ENCODE data around the gene SERPINB5.
A peak's percentile ranks its signal among the peaks of the same experiment; 100 is the strongest.

SERPINB5 gene

DNA sequence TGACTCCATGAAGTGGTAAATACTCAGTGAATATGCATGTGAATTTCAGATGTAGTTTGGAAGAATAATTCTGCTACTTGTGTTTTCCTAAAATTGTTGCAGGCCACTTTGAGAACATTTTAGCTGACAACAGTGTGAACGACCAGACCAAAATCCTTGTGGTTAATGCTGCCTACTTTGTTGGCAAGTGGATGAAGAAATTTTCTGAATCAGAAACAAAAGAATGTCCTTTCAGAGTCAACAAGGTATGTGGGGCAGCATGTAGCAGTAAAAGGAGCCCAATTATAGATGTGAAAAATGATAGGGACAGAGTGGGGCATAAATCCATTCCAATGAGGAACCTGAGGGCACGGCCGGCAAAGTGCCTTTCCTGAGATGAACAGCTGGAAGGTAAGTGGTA is 16.1 kb downstream of the SERPINB5 start:
- Mint-ChIP-seq H3K4me1 (no peaks in the 10 kb centered on the region), H3K4me3 (no peak overlapping the region), H3K9me3 (no peaks in the 10 kb centered on the region), H3K36me3 (no peaks in the 10 kb centered on the region), H3K27ac (no peak overlapping the region)
- ATAC-seq (no peak), DNase-seq (ENCODE audit: low spot score in 2 of 2) (no peak)

DNA sequence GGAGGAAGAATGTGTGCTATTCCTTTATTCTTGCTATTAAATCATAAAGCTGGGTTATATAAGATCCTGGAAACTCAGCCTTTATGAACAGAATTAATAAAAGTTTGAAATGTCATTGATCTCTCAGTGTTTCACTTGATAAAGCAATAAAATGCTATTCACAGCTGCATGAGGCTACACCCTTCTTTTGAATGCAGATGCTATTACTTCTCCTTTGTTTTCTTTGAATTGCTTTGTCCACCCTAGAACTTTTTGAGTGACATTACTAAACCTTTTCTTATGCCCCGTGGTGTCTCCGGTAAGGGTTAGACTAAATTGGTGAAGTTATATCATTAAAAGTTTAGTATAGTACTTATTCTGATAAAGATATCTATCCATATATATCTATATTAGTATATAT is 18.9 kb downstream of the SERPINB5 start:
- no peaks in the 10 kb centered on the region for H3K4me1 Mint-ChIP-seq
- no peak overlapping the region for H3K4me3 Mint-ChIP-seq
- no peak for ATAC-seq
- H3K9me3 Mint-ChIP-seq, result no peaks in the 10 kb centered on the region
- DNase-seq (ENCODE audit: low spot score in 2 of 2), result no peak
- no peak overlapping the region for H3K27ac Mint-ChIP-seq
- no peaks in the 10 kb centered on the region for H3K36me3 Mint-ChIP-seq

DNA sequence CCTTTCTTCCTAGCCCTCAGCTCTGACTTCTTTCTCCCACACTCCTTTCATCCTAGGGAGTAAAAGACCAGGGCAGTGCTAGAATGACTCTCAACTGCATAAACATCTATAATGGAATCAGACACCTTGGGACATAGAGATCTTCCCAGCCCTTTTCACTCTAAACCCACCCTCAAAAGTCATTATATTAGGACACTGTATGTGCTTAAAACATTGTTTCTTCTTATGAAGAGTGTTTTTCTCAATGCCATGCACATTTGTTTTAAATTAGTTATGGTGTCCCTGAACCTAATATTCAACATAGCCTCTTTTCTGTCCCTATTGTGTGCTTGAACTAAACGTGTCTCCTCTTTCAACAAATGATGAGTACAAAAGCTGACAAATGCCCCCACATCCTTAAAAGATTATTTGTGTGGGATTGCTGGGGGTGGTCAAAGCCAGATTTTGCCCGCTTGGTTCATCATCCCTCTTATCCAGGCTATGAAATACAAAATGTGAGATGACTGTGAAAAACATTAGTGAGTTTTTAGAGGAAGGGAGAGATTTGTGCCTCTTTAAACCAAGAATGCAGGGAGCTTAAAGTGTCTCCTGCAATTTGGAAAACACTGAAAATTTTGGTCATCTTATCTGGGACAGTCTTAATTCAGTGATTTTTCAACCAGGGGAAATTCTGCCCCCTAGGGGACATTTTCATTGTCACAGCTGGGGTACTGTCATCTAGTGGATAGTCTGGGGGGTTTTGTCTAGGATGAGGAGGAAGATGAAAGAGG is 29.0 kb downstream of the SERPINB5 start:
- no peaks in the 10 kb centered on the region for H3K4me1 Mint-ChIP-seq
- DNase-seq (ENCODE audit: low spot score in 2 of 2) (peak in 1 of 2 donors; percentile 70), ATAC-seq (peak; percentile 61)
- no peak overlapping the region for H3K4me3 Mint-ChIP-seq
- no peaks in the 10 kb centered on the region for H3K9me3 Mint-ChIP-seq
- H3K36me3 Mint-ChIP-seq, result no peaks in the 10 kb centered on the region
- H3K27ac Mint-ChIP-seq, result no peak overlapping the region

- no peak for DNase-seq (ENCODE audit: low spot score in 2 of 2)
- Mint-ChIP-seq H3K36me3 (no peaks in the 10 kb centered on the region), H3K4me1 (no peaks in the 10 kb centered on the region), H3K27ac (no peak overlapping the region), H3K9me3 (no peaks in the 10 kb centered on the region), H3K4me3 (no peak overlapping the region)
- no peak for ATAC-seq
Measured at GRCh38 chr18:63506336-63506646, 29.5 kb downstream of the SERPINB5 start.

DNA sequence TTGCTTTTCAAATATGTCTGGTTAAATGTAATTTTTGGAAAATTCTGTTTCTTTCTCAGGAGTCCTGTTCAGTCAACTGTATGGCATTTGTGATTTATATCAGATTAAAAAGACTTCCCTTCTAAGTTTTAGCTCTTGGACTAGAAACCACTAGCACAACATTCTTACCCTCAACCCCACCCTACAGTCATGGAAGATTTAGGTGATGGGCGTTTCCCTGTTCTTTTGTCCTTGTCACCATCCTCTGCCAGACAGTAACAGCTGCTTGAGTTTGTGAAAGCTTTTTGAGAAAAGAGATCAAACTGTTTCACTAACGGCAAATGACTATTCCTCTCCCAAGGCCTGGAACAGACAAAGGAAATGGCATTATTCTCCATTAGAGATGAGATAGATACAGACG is 31.8 kb downstream of the SERPINB5 start:
- no peak for ATAC-seq
- Mint-ChIP-seq H3K36me3 (no peaks in the 10 kb centered on the region), H3K4me3 (no peak overlapping the region), H3K27ac (no peak overlapping the region), H3K4me1 (no peaks in the 10 kb centered on the region), H3K9me3 (no peaks in the 10 kb centered on the region)
- no peak for DNase-seq (ENCODE audit: low spot score in 2 of 2)

DNA sequence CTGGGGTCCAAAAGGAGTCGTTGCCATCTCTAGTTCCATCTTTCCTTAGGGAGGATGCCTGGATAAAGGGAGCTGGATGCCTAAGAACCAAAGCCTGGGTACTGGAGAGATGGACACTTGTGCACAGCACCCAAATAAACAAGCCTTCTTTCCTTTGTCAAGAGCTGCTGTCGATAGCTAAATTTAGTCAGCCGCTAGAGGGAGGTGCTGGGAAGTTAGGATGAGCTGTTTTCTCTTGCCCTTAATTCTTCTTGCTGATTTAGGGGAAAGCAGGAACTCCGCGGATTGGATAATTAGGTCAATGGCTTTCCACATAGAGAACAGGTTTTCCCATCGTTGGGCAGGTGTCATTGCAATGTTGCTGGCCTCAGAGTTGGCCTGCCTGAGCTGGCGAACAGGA is 34.5 kb downstream of the SERPINB5 start:
- Mint-ChIP-seq H3K36me3 (no peaks in the 10 kb centered on the region), H3K27ac (no peak overlapping the region), H3K4me1 (no peaks in the 10 kb centered on the region), H3K4me3 (no peak overlapping the region), H3K9me3 (no peaks in the 10 kb centered on the region)
- DNase-seq (ENCODE audit: low spot score in 2 of 2) (no peak), ATAC-seq (no peak)

DNA sequence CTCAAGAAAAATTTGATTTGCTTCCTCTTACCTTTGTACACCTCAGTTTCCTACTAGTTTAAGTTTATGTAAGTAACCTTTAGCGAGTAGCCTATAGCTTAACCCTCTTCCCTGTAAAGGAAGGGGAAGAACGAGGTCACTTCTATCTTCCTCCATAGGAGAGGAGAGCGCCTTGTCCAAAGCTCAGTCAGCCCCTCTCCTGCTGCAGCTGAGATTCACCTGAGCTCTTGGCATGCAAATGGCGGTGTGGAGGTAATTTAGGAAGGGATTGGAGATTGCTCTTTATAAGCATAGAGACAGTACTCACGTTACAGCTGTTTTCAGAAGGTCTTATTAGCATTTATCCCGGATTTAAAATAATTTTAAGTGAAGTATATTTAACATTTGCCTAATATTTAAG is 37.6 kb downstream of the SERPINB5 start:
- Mint-ChIP-seq H3K27ac (no peak overlapping the region), H3K9me3 (no peaks in the 10 kb centered on the region), H3K4me3 (no peak overlapping the region), H3K36me3 (no peaks in the 10 kb centered on the region), H3K4me1 (no peaks in the 10 kb centered on the region)
- DNase-seq (ENCODE audit: low spot score in 2 of 2), result no peak
- no peak for ATAC-seq

GRCh38 chr18:63514888-63515678 is 38.3 kb downstream of the SERPINB5 start:
- DNase-seq (ENCODE audit: low spot score in 2 of 2), result no peak
- no peaks in the 10 kb centered on the region for H3K4me1 Mint-ChIP-seq
- ATAC-seq, result no peak
- no peaks in the 10 kb centered on the region for H3K9me3 Mint-ChIP-seq
- no peaks in the 10 kb centered on the region for H3K36me3 Mint-ChIP-seq
- no peak overlapping the region for H3K27ac Mint-ChIP-seq
- no peak overlapping the region for H3K4me3 Mint-ChIP-seq

GRCh38 chr18:63515801-63516200 is 39.0 kb downstream of the SERPINB5 start:
- H3K9me3 Mint-ChIP-seq, result no peaks in the 10 kb centered on the region
- H3K4me3 Mint-ChIP-seq, result no peak overlapping the region
- no peaks in the 10 kb centered on the region for H3K4me1 Mint-ChIP-seq
- DNase-seq (ENCODE audit: low spot score in 2 of 2) (no peak), ATAC-seq (no peak)
- H3K27ac Mint-ChIP-seq, result no peak overlapping the region
- no peaks in the 10 kb centered on the region for H3K36me3 Mint-ChIP-seq

DNA sequence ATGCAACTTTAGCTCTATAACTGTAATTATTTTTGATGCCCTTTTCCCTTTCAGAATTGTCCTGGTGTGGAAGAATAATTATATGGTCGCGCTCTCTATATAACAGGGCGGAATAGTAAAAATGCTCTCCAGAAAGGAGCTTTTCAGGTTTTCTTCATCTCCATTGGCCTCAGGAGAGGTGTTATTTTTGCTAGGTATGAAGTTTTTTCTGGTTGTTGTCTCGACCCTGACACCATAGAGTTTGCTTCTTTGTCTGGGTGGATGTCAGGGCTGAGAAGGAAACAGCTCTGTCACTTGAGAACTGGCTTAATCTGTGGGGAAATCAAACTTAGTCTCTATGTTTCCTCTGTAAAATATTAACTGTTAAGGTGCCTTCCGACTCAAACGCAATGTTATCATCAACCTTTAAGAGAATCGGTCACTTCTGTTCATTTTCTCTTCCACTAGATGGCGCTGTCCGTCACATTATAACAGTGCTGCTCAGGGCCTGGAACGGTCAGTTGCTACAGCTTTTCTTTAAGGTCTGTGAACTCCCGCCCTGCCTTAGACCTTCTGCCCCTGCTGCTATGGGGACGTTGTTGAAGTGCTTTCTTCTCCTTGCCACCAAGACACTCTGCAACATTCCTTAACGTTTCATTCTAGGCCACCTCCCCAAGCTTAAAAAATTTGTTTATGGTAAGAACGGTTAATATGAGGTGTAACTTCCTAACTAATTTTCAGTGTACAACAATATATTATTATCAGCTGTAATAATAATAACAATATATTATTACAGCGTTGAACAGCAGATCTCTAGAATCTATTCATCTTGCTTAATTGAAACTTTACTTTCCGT is 41.6 kb downstream of the SERPINB5 start:
- Mint-ChIP-seq H3K9me3 (no peaks in the 10 kb centered on the region), H3K4me1 (no peaks in the 10 kb centered on the region), H3K27ac (no peak overlapping the region), H3K4me3 (no peak overlapping the region), H3K36me3 (no peaks in the 10 kb centered on the region)
- ATAC-seq (peak; percentile 86), DNase-seq (ENCODE audit: low spot score in 2 of 2) (peak; percentile 35 to 69)

DNA sequence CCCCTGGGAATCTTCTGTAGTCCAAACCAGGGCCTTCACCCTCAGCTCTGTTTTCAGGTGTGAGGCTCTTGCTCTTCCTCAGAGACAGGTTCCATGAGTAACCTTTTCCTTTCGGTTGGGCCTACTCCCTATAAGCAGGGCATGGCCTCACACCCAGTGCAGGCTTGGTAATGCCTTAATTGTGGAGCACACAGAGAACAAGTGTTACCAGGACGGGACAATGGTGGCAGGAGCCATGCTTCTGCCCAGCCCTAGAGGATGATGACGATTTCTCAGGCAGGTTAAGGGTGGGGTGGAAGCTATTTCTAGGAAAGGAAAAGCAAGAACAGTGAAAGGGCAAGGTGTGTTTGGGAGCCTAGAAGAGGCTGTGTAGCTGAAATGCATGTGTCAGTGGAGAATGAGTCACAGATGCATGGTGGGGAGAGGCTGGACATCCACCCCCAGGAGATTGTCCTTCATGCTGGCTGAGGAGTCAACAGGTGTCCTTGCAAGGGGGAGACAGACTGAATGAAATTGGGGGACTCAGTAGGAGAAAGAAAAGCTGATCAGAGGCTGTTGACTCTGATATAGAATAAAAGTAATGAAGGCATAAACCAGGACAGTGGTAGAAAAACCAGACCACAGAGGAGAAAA is 43.4 kb downstream of the SERPINB5 start:
- DNase-seq (ENCODE audit: low spot score in 2 of 2), result no peak
- no peak overlapping the region for H3K27ac Mint-ChIP-seq
- H3K36me3 Mint-ChIP-seq, result no peaks in the 10 kb centered on the region
- H3K4me1 Mint-ChIP-seq, result no peaks in the 10 kb centered on the region
- no peak overlapping the region for H3K4me3 Mint-ChIP-seq
- no peaks in the 10 kb centered on the region for H3K9me3 Mint-ChIP-seq
- ATAC-seq, result peak; percentile 31

DNA sequence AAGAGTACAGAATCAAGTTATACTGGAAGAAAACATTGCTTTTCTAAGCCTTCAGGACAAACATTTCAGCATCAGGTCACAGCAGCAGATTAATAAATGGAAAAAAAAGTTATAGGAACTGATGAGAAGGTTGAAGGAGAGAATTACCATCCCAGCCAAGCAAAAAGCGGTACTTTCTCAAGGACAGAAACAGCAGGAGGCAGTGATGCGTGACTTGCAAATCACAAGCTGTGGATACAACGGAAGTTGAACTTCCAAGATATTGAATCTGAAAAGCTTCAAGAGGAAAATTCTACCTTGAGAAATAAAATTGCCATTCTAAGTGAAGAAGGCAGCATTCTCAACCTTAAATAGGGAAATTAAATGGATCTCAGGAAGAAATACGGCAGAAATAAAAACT is 46.9 kb downstream of the SERPINB5 start:
- Mint-ChIP-seq H3K36me3 (no peaks in the 10 kb centered on the region), H3K4me1 (no peaks in the 10 kb centered on the region), H3K4me3 (no peak overlapping the region), H3K27ac (no peak overlapping the region), H3K9me3 (no peaks in the 10 kb centered on the region)
- no peak for ATAC-seq
- DNase-seq (ENCODE audit: low spot score in 2 of 2), result no peak

DNA sequence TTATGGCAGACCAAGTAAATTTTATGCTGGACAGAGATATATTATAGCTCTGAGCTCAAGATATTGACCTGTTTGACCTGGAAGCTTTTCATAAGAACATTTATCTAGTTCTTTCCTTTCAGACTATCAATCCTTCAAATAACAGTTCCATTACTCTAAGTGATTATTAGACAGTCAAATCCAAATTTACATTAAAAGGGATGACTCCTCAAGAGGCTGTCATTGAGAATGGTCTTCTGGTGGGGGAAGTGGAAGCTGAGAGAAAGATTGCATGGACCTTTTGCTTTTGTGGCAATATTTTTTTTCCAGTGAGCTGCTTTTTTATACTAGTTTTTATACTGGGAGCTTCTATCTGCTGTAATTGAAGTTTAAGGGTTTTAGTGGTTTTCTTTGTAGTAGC is 50.5 kb downstream of the SERPINB5 start:
- Mint-ChIP-seq H3K4me3 (no peak overlapping the region), H3K9me3 (no peaks in the 10 kb centered on the region), H3K36me3 (no peaks in the 10 kb centered on the region), H3K27ac (no peak overlapping the region), H3K4me1 (no peaks in the 10 kb centered on the region)
- no peak for DNase-seq (ENCODE audit: low spot score in 2 of 2)
- no peak for ATAC-seq

- H3K36me3 Mint-ChIP-seq, result no peaks in the 10 kb centered on the region
- no peak for DNase-seq (ENCODE audit: low spot score in 2 of 2)
- H3K27ac Mint-ChIP-seq, result no peak overlapping the region
- H3K4me1 Mint-ChIP-seq, result no peaks in the 10 kb centered on the region
- ATAC-seq, result no peak
- no peak overlapping the region for H3K4me3 Mint-ChIP-seq
- no peaks in the 10 kb centered on the region for H3K9me3 Mint-ChIP-seq
Measured at GRCh38 chr18:63528863-63529492, 52.2 kb downstream of the SERPINB5 start.

DNA sequence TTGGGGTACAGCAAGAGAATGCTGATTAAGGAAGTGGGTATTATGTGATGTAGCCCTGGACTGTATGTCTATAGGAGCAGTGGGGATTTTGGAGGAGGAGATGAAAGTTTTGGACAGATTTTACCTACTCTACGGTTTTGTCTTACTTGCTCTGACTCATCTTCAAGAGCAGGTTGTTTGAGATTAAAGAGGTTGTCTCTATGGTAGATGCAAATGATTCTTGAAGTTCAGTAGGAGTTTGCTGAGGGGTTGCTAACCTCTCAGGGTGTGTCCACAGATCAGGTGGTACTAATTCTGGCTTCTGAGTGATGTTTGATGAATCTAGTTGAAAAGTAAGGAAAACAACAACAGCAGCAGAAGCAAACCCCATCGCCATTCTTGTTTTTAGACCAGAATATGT is 55.7 kb downstream of the SERPINB5 start:
- no peak overlapping the region for H3K27ac Mint-ChIP-seq
- ATAC-seq (no peak), DNase-seq (ENCODE audit: low spot score in 2 of 2) (no peak)
- H3K9me3 Mint-ChIP-seq, result no peaks in the 10 kb centered on the region
- no peak overlapping the region for H3K4me3 Mint-ChIP-seq
- H3K36me3 Mint-ChIP-seq, result no peaks in the 10 kb centered on the region
- peaks cover 6% of the 10 kb centered on the region for H3K4me1 Mint-ChIP-seq
